Stimulated activated CD4-positive, alpha-beta T cell treated with anti-CD3 and anti-CD28 coated beads, TNF-alpha, amount 100 ng/mL, for 1 hour (primary cell): ENCODE results near the gene ZNF90.
"Not testable (repeated sequence)": the region's sequence is repeated elsewhere in the genome, so short reads cannot be mapped to it uniquely, and the experiment has no call there.

Source experiments
- DNase-seq, 3 donors: peaks; one replicate each; pipeline ENCODE4 v3.0.0-alpha.2; 2020; ENCODE audit warnings: low read depth in 3 of 3, low spot score in 1 of 3

The ZNF90 gene

DNA sequence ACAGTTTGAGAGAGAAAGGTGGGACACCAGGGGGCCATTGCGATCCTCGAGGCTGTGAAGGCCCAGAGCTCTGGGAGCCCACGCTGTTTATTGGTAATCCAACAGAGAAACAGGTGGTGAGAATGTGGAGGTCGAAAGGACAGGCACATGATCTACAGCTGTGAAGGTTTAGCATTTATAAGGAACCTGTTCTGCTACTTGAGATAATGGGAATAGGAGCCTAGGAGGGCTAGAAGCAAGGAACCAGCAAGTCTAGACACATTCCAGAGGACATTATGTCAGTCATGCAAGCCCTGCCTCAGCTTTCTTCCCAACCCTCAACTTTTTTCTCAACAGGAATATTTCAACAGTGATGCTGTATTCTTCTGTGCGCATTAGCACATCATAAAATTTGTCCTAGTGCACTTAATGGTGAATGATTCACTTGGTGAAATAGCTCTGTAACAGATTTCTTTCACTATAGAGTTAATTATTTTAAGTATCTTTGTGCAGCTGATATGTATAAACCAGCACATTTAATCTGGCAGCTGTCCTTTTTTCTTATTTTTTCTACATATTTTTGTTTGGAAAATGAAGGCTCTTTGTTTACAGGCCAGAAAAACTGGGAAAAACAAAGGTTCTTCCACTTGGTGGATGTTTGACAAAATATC is 25.4 kb downstream of the ZNF90 start:
- DNase-seq: no peak

DNA sequence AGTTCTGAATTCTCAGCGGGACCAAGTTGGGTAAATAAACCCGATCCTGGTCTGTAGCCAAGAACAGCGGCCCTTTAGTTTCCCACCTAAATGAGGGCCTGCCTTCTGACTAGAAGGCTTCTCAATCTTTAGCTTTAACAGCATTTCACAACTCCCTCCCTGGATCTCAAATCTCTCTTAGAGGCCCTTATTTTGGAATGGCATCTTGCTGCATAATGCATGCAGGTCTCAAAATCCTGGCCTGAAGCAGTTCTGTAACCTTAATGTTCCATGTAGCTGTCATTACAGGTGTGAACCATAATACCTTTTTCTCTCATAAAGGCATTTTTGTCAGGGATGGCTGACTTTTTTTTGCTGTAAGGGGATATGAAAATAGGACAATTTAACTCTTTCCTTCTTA is 29.5 kb downstream of the ZNF90 start:
- no peak for DNase-seq

DNA sequence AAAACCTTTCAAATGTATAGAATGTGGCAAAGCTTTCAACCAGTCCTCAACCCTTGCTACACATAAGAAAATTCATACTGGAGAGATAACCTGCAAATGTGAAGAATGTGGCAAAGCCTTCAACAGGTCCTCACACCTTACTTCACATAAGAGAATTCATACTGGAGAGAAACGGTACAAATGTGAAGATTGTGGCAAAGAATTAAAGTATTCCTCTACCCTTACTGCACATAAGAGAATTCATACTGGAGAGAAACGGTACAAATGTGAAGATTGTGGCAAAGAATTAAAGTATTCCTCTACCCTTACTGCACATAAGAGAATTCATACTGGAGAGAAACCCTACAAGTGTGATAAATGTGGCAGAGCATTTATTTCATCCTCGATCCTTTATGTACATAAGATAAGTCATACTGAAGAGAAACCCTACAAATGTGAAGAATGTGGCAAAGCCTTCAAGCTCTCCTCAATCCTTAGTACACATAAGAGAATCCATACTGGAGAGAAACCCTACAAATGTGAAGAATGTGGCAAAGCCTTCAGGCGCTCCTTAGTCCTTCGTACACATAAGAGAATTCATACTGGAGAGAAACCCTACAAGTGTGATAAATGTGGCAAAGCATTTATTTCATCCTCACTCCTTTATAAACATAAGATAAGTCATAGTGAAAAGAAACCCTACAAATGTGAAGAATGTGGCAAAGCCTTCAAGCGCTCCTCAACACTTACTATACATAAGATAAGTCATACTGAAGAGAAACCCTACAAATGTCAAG is 40.5 kb downstream of the ZNF90 start:
- not testable (repeated sequence) for DNase-seq

DNA sequence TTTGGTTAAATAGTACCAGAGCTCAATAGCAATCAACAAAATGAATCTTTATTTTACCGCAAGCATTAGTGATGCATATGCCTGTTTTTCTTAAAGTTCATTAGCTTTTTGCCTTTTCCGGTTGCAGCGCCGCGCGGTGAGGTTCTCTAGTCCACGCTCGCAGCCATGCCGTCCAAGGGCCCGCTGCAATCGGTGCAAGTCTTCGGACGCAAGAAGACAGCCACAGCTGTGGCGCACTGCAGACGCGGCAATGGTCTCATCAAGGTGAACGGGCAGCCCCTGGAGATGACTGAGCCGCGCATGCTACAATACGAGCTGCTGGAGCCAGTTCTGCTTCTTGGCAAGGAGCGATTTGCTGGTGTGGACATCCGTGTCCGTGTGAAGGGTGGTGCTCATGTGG is 47.1 kb downstream of the ZNF90 start:
- DNase-seq: no peak

DNA sequence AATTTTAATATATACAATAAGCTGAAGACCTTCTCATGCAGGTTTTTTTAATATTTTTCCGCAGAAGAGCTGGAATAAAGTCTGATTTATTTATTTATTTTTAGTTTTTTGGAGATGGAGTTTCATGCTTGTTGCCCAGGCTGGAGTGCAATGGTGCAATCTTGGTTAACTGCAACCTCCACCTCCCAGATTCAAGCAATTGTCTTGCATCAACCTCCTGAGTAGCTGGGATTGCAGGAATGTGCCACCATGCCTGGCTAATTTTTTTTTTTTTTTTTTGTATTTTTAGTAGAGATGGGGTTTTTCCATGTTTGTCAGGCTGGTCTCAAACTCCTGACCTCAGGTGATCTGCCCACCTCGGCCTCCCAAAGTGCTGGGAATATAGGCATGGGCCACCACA is 55.1 kb downstream of the ZNF90 start:
- not testable (repeated sequence) for DNase-seq

DNA sequence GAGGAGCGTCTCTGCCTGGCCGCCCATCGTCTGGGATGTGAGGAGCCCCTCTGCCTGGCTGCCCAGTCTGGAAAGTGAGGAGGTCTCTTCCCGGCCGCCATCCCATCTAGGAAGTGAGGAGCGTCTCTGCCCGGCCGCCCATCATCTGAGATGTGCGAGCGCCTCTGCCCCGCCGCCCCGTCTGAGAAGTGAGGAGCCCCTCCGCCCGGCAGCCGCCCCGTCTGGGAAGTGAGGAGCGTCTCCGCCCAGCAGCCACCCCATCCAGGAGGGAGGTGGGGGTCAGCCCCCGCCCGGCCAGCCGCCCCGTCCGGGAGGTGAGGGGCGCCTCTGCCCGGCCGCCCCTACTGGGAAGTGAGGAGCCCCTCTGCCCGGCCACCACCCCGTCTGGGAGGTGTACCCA is 59.9 kb downstream of the ZNF90 start:
- not testable (repeated sequence) for DNase-seq

DNA sequence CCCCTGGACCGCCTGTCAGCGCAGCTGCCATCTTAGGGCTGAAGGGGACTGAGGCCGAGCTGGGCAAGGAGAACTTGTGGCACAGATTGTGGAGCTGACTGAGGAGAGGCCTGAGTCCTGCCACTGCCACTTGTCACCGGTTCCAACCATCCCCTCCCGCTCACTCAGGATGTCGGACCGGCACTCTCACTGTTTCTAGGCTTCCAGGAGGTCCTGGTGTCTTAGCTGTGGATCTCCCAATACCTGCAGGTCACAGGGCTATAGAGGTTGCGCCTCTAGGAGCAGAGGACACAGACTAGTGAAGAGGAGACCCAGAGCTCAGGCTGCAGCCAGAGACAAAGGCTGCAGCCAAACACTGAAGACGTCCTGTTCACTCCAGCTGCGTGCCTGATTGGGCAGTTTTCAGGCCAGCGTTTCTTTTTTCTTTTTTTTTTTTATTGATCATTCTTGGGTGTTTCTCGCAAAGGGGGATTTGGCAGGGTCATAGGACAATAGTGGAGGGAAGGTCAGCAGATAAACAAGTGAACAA is 73.9 kb downstream of the ZNF90 start:
- no peak for DNase-seq

DNA sequence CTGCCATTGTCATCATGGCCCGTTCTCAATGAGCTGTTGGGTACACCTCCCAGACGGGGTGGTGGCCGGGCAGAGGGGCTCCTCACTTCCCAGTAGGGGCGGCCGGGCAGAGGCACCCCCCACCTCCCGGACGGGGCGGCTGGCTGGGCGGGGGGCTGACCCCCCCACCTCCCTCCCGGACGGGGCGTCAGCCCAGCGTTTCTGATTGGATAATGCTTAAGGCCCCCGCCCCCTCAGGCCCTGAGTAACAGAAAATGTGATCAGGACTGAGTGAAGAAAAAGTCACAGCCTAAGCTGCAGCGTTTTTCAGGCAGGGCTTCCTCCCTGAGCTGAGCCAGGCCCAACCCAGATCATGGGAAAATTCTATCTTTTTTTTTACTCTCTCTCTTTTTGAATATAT is 74.7 kb downstream of the ZNF90 start:
- DNase-seq: not testable (repeated sequence)

DNA sequence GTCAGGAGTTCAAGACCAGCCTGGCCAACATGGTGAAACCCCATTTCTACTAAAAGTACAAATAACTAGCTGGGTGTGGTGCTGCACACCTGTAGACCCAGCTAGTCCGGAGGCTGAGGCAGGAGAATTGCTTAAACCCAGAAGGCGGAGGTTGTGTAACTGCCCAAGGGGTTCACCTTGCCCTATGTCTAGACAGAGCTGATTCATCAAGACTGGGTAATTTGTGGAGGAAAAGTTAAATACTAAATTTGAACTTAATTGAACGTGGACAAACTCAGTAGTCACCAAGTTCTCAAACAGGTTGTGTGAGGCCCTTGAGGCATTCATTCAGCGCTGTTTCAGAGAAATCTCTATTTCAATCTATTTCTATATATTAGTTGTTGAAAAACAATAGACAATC is 75.5 kb downstream of the ZNF90 start:
- DNase-seq: no peak

DNA sequence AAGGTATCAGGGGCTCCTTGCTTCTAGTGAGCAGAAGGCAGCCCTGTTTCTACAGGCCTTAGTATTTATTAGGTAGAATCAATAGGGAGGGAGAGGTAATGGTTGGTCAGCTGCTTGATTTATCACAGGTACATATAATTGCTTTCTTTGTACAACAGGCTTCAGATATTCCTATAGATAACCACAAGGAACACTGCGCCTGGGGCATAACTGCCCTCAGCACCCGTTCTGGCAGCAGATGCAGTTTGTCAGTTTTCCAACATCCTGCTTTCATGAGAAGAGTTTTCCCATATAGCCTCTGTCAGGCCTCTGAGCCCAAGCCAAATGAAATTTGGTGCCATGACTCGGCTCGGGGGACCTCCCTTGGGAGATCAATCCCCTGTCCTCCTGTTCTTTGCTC is 76.8 kb downstream of the ZNF90 start:
- DNase-seq: no peak

DNA sequence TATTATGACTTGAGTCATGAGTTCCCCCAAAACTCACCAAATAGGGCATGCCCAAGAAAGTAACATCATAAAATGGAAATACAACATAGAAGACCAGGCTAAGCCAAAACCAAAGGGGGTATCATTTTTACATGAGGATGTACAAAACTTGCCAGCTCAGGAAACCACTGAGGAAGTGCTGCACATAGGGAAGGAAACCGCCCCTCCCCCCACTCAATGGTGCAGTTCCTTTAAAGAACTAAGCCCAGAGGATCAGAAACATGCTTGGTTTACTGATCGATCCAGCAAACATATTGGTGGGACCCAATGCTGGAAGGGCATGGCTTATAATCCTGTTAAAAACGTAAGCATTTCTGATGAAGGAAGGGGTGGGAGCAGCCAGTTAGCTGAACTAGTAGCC is 85.0 kb downstream of the ZNF90 start:
- no peak for DNase-seq

DNA sequence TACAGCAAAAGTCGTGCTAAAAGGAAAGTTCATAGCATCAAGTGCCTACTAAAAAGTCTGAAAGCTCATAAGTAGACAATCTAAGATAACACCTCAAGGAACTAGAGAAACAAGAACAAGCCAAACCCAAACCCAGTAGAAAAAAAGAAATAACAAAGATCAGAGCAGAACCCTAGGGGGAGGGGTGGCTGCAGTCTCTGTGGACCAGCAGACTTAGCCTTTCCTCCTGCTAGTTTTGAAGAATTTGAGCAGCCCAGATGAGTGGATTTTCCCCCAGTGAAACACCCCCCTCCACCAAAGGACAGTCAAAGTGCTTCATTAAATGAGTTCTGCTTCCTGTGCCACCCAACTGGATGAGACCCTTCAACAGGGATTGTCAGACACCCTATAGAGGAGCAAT is 86.7 kb downstream of the ZNF90 start:
- no peak for DNase-seq

DNA sequence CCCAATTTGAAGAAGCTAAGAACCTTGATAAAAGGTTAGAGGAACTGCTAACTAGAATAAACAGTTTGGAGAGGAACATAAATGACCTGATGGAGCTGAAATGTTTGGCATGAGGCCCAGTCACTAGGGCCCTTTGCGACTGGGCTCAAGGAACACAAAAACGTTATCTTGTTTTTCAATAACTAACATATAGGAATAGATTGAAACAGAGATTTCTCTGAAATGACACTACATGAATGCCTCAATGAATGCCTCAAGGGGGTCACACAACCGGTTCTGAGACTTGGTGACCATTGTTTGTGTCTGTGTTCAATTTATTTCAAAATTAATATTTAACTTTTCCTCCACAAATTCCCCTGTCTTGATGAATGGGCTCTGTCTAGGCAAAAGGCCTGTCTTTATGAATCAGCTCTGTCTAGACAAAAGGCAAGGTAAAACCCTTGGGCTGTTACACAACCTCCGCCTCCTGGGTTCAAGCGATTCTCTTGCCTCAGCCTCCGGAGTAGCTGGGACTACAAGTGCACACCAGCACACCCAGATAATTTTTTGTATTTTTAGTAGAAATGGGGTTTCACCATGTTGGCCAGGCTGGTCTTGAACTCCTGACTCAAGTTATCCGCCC is 88.3 kb downstream of the ZNF90 start:
- DNase-seq: no peak

DNA sequence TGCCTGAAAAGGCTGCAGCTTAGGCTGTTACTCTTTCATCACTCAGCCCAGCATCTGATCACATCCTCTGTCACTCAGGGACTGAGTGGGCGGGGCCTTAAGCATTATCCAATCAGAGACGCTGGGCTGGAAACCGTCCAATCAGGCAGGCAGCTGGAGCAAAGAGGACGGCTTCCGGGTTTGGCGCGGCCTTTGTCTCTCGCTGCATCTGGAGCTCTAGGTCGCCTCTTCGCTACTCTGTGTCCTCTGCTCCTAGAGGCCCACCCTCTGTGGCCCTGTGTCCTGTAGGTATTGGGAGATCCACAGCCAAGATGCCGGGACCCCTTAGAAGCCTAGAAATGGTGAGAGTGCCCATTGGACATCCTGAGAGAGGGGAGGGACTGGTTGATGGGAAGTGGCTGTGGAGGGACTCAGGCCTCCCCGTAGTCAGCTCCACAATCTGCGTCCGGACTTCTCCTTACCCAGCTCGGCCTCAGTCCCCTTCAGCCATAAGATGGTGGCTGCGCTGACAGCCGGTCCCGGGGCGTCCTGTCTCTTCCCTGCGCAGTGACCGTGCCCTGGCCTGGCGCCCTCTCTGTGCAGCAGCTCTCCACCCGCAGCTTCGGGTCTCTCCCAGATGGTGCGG is 89.3 kb downstream of the ZNF90 start, which contains the start of gene ZNF486:
ZNF486 (plus strand) TSS at position 195 of the 625 bp plus-strand sequence; CDS start at position 312, 117 bp downstream.
- peak; percentile 75 to 78 (median 78) for DNase-seq

DNA sequence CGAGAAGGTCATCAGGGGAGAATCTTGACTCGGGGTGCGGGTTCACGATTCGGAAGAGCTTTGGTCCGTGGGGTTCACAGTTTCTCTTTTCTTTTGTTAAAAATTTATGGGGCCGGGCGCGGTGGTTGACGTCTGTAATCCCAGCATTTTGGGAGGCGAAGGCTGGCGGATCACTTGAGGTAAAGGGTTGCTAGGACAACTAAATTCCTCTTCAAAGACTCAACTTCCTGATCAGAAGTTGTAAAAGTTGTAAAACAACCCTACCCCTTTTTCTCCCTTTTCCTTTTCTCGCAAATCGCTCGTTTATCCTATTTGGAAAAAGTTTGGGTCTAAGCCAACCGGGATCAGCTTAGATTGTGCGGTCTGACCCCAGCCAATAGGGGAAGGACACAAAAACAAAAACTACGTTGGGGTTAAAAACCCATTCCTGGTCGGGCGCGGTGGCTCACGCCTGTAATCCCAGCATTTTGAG is 89.9 kb downstream of the ZNF90 start:
- DNase-seq: no peak
